Astrocyte (in vitro differentiated cells and primary cell): ENCODE measurements around the gene RNASE11. TPM values are rescaled to one million over a fixed set of nuclear protein-coding genes. Genes with fewer than 3 reads are reported as not detected.
A peak's percentile ranks its signal among the peaks of the same experiment; 100 is the strongest.

ENCODE experiments used
- DNase-seq: peaks from one replicate; pipeline ENCODE4 v3.0.0-alpha.2; 2010; ENCODE audit warnings: low read depth
- FAIRE-seq: peaks from 2 replicates; lab custom pipeline; 2011; peaks lifted over from hg19 to GRCh38; lab: Jason Lieb, UNC
- H2AFZ ChIP-seq: 2 replicates; pipeline ENCODE4 v1.6.0; 2012; ENCODE audit warnings: low read depth, low read length, inconsistent platforms
- H3K27ac ChIP-seq: 2 replicates; pipeline ENCODE4 v1.5.1; 2011; ENCODE audit warnings: low read depth, low read length, inconsistent platforms
- H3K27me3 ChIP-seq: 2 replicates; pipeline ENCODE4 v1.6.0; 2011; ENCODE audit warnings: low read length, inconsistent platforms; ENCODE audit not compliant: insufficient read depth
- H3K36me3 ChIP-seq: 2 replicates; pipeline ENCODE4 v1.5.1; 2011; ENCODE audit warnings: low read length, inconsistent platforms; ENCODE audit not compliant: insufficient read depth
- H3K4me1 ChIP-seq: 2 replicates; pipeline ENCODE4 v1.5.1; 2011; ENCODE audit warnings: low read length, inconsistent platforms; ENCODE audit not compliant: insufficient read depth
- H3K4me2 ChIP-seq: 2 replicates; pipeline ENCODE4 v1.6.0; 2012; ENCODE audit warnings: low read length, inconsistent platforms
- H3K4me3 ChIP-seq: 2 replicates; pipeline ENCODE4 v1.5.1; 2011; ENCODE audit warnings: low read depth, mild to moderate bottlenecking, low read length, inconsistent platforms; ENCODE audit not compliant: insufficient read depth
- H3K79me2 ChIP-seq: 2 replicates; pipeline ENCODE4 v1.6.0; 2012; ENCODE audit warnings: mild to moderate bottlenecking, low read length, inconsistent platforms; ENCODE audit not compliant: insufficient read depth
- H3K9ac ChIP-seq: 2 replicates; pipeline ENCODE4 v1.6.0; 2012; ENCODE audit warnings: mild to moderate bottlenecking, low read length, inconsistent platforms
- H3K9me3 ChIP-seq: 2 replicates; pipeline ENCODE4 v1.5.1; 2012; ENCODE audit warnings: low read depth, mild to moderate bottlenecking, low read length, inconsistent platforms; ENCODE audit not compliant: insufficient read depth
- H4K20me1 ChIP-seq: 2 replicates; pipeline ENCODE4 v1.6.0; 2012; ENCODE audit warnings: low read length, inconsistent platforms; ENCODE audit not compliant: insufficient read depth
- H3K27ac Mint-ChIP-seq: one replicate; pipeline ENCODE4 v1.8.0; 2021; ENCODE audit warnings: mild to moderate bottlenecking, mixed read lengths; ENCODE audit not compliant: unreplicated experiment
- H3K27me3 Mint-ChIP-seq: one replicate; pipeline ENCODE4 v1.8.0; 2021; ENCODE audit warnings: low read depth, mixed read lengths; ENCODE audit not compliant: unreplicated experiment
- H3K36me3 Mint-ChIP-seq: one replicate; pipeline ENCODE4 v1.8.0; 2021; ENCODE audit warnings: low read depth, mixed read lengths; ENCODE audit not compliant: unreplicated experiment
- H3K4me1 Mint-ChIP-seq: one replicate; pipeline ENCODE4 v1.8.0; 2021; ENCODE audit warnings: low read depth, mixed read lengths; ENCODE audit not compliant: unreplicated experiment
- H3K4me3 Mint-ChIP-seq: one replicate; pipeline ENCODE4 v1.8.0; 2021; ENCODE audit warnings: mild to moderate bottlenecking, moderate library complexity, mixed read lengths; ENCODE audit not compliant: unreplicated experiment
- H3K9me3 Mint-ChIP-seq: one replicate; pipeline ENCODE4 v1.8.0; 2021; ENCODE audit warnings: mild to moderate bottlenecking, mixed read lengths; ENCODE audit not compliant: unreplicated experiment
- CTCF ChIP-seq: IDR thresholded peaks from 2 replicates; pipeline ENCODE4 v1.5.1; 2011; ENCODE audit warnings: low read depth, mild to moderate bottlenecking, inconsistent platforms, low read length, moderate library complexity; ENCODE audit not compliant: insufficient read depth
- EZH2 ChIP-seq: IDR thresholded peaks from 2 replicates; pipeline ENCODE4 v1.6.1; 2012; ENCODE audit warnings: mild to moderate bottlenecking, low read length, inconsistent platforms; ENCODE audit not compliant: insufficient read depth
- total RNA-seq: library from RNA; stranded (reverse); gene quantifications from 2 replicates; pipeline ENCODE4 v1.2.1, GENCODE V29; 2021

Gene RNASE11
- total RNA-seq, 1 donor from 2014 or later, result not detected

GRCh38 chr14:20607617-20608016 lies 19.8 kb upstream of the RNASE11 start:
- no peaks in the 10 kb centered on the region for H3K36me3 Mint-ChIP-seq
- H3K27ac Mint-ChIP-seq, result no peak overlapping the region
- H3K4me3 Mint-ChIP-seq, result no peak overlapping the region
- H3K27me3 Mint-ChIP-seq, result peaks cover 6% of the 10 kb centered on the region
- H3K4me2 ChIP-seq, result no peak overlapping the region
- H3K27ac ChIP-seq, result no peak overlapping the region
- H3K4me1 Mint-ChIP-seq, result no peaks in the 10 kb centered on the region
- no peaks in the 10 kb centered on the region for H3K4me1 ChIP-seq
- no peaks in the 10 kb centered on the region for H3K79me2 ChIP-seq
- H4K20me1 ChIP-seq, result peaks cover 2% of the 10 kb centered on the region
- no peak for TF ChIP-seq EZH2
- no peak for TF ChIP-seq CTCF
- H2AFZ ChIP-seq, result no peak overlapping the region
- DNase-seq (no peak), FAIRE-seq (no peak)
- H3K27me3 ChIP-seq, result no peaks in the 10 kb centered on the region
- H3K36me3 ChIP-seq, result no peaks in the 10 kb centered on the region
- H3K9ac ChIP-seq, result no peak overlapping the region
- no peak overlapping the region for H3K4me3 ChIP-seq
- H3K9me3 ChIP-seq, result no peaks in the 10 kb centered on the region
- H3K9me3 Mint-ChIP-seq, result no peaks in the 10 kb centered on the region

GRCh38 chr14:20606902-20607242 lies 19.1 kb upstream of the RNASE11 start:
- Histone ChIP-seq H3K4me1 (no peaks in the 10 kb centered on the region), H3K4me3 (no peak overlapping the region), H3K79me2 (no peaks in the 10 kb centered on the region), H3K27me3 (no peaks in the 10 kb centered on the region), H3K9ac (no peak overlapping the region), H4K20me1 (no peaks in the 10 kb centered on the region), H2AFZ (no peak overlapping the region), H3K27ac (no peak overlapping the region), H3K4me2 (no peak overlapping the region), H3K9me3 (no peaks in the 10 kb centered on the region), H3K36me3 (no peaks in the 10 kb centered on the region)
- H3K9me3 Mint-ChIP-seq, result no peaks in the 10 kb centered on the region
- no peaks in the 10 kb centered on the region for H3K36me3 Mint-ChIP-seq
- peaks cover 6% of the 10 kb centered on the region for H3K27me3 Mint-ChIP-seq
- TF ChIP-seq EZH2 (no peak), CTCF (no peak)
- H3K4me3 Mint-ChIP-seq, result no peak overlapping the region
- FAIRE-seq (no peak), DNase-seq (no peak)
- no peak overlapping the region for H3K27ac Mint-ChIP-seq
- no peaks in the 10 kb centered on the region for H3K4me1 Mint-ChIP-seq

GRCh38 chr14:20606190-20606901 lies 18.5 kb upstream of the RNASE11 start:
- Mint-ChIP-seq H3K9me3 (no peaks in the 10 kb centered on the region), H3K27ac (no peak overlapping the region), H3K4me3 (no peak overlapping the region), H3K4me1 (no peaks in the 10 kb centered on the region), H3K36me3 (no peaks in the 10 kb centered on the region), H3K27me3 (peaks cover 6% of the 10 kb centered on the region)
- H4K20me1 ChIP-seq, result no peaks in the 10 kb centered on the region
- TF ChIP-seq EZH2 (no peak), CTCF (peak; percentile 44)
- no peak for FAIRE-seq
- no peak overlapping the region for H3K4me2 ChIP-seq
- no peak for DNase-seq
- no peak overlapping the region for H2AFZ ChIP-seq
- no peak overlapping the region for H3K9ac ChIP-seq
- no peak overlapping the region for H3K27ac ChIP-seq
- no peaks in the 10 kb centered on the region for H3K79me2 ChIP-seq
- H3K4me1 ChIP-seq, result no peaks in the 10 kb centered on the region
- H3K36me3 ChIP-seq, result no peaks in the 10 kb centered on the region
- H3K4me3 ChIP-seq, result no peak overlapping the region
- no peaks in the 10 kb centered on the region for H3K27me3 ChIP-seq
- no peaks in the 10 kb centered on the region for H3K9me3 ChIP-seq
